Subcutaneous abdominal adipose tissue (tissue), 5 donors: ENCODE results near the gene GAPT.

Experiments used
- H3K27ac ChIP-seq: one replicate; pipeline ENCODE4 v1.7.0; 2013; ENCODE audit warnings: low read depth, mild to moderate bottlenecking, inconsistent platforms, low read length, moderate library complexity
- H3K27me3 ChIP-seq, 5 donors: one replicate each; pipeline ENCODE4 v1.7.0; 2013; ENCODE audit warnings: low read length in 5 of 5, inconsistent platforms in 1 of 5; ENCODE audit not compliant: control insufficient read depth in 5 of 5, insufficient read depth in 4 of 5
- H3K36me3 ChIP-seq, 5 donors: one replicate each; pipeline ENCODE4 v1.7.0; 2013; ENCODE audit warnings: low read length in 5 of 5; ENCODE audit not compliant: control insufficient read depth in 5 of 5, insufficient read depth in 5 of 5
- H3K4me1 ChIP-seq, 5 donors: one replicate each; pipeline ENCODE4 v1.7.0; 2013; ENCODE audit warnings: low read length in 5 of 5, mild to moderate bottlenecking in 3 of 5, moderate library complexity in 1 of 5; ENCODE audit not compliant: control insufficient read depth in 5 of 5, insufficient read depth in 5 of 5
- H3K4me3 ChIP-seq, 5 donors: one replicate each; pipeline ENCODE4 v1.7.0; 2013; ENCODE audit warnings: low read length in 5 of 5, low read depth in 1 of 5
- H3K9ac ChIP-seq, 5 donors: one replicate each; pipeline ENCODE4 v1.7.0; 2013; ENCODE audit warnings: low read length in 5 of 5, mild to moderate bottlenecking in 4 of 5, moderate library complexity in 3 of 5
- H3K9me3 ChIP-seq, 5 donors: one replicate each; pipeline ENCODE4 v1.7.0; 2013; ENCODE audit warnings: low read length in 5 of 5; ENCODE audit not compliant: control insufficient read depth in 5 of 5
- donor health status: healthy.
- donor health status: healthy.
- donor health status: healthy.
- donor health status: healthy.
- donor health status: healthy.

GAPT gene

DNA sequence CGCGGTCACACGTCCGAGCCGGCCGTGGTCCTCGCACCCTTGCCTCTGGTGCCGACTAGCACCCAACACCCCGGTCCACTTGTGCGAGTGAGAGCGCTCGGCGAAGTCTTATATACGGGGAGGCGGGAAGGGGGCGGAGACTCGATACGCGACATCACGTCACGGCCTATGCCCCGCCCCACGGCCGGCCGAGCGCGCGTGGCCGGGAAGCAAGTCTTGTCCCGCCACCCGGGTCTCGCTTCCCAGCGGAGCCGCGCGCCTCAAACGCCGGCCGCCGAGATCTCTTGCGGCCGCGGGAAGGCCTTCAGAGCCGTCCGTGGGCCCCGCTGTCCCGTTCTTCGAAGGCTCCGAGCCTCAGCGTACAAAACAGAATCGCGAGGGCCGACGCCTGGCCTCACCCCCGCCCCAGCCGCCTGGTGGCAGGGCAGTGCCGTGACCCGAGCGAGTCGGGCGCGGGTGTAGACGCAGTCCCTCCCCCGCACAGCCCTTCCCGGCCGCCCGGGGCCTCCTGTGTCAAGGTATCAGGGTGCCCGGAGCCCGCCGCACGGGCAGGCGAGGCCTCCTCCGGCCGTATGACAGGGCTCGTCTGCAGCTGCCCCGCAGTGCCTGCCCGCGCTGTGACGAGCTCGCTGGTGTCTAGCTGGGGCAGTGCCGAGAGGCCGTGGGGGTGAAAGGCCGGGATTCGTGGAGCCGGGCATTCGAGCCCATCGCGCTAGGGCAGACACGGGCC, 31.1 kb upstream of the GAPT start, which contains the start of gene PLK2:
PLK2 (minus strand) TSS at position 85 of the 730 bp plus-strand sequence. CDS start 127 bp downstream, outside the sequence.
- peaks cover 17 to 27% (median 19%) of the 10 kb centered on the region in 5 donors for H3K36me3 ChIP-seq
- H3K27me3 ChIP-seq = no peaks in the 10 kb centered on the region
- peak within 1 kb of the TSS; percentile 94 for H3K27ac ChIP-seq
- H3K9ac ChIP-seq = peak within 1 kb of the TSS in 4 of 5 donors; percentile 82 to 95 (median 84)
- peaks cover 0 to 45% (median 40%) of the 10 kb centered on the region in 5 donors for H3K4me1 ChIP-seq
- peak within 1 kb of the TSS; percentile 84 to 96 (median 90) for H3K4me3 ChIP-seq
- H3K9me3 ChIP-seq = no peaks in the 10 kb centered on the region

DNA sequence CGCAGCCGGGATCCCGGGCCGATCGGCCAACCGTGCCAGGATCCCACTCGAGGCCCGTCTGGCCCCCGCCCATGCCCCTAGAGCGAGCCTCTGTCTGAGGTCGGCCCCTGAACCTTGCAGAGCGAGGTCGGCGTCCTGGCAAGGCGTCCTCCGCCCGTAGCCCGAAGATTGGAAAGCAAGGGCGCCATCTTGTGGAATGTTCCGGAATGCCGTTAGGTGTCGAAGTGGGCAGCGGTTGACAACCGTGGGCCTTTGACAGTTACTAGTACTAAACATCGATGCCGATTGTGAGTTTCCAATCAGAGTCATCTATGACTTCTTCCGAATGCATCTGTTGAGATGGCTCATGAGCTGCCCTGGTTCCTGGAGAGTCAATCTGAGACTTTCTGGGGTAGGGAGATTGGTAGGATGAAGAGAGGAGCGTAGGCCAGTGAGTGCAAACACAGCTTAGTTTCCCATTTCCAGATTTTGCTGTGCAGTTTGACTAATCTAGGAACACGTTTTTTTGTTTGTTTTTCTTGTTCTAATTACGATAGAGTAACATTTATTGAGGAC, 30.4 kb upstream of the GAPT start:
- H3K9me3 ChIP-seq = no peaks in the 10 kb centered on the region
- H3K36me3 ChIP-seq = peaks cover 11 to 20% (median 13%) of the 10 kb centered on the region in 5 donors
- H3K27me3 ChIP-seq = no peaks in the 10 kb centered on the region
- H3K9ac ChIP-seq = peak overlapping the region in 4 of 5 donors; percentile 82 to 95 (median 84)
- peak overlapping the region in 4 of 5 donors; percentile 84 to 96 (median 90) for H3K4me3 ChIP-seq
- H3K4me1 ChIP-seq = peaks cover 0 to 40% (median 35%) of the 10 kb centered on the region in 5 donors
- peak overlapping the region; percentile 94 for H3K27ac ChIP-seq

DNA sequence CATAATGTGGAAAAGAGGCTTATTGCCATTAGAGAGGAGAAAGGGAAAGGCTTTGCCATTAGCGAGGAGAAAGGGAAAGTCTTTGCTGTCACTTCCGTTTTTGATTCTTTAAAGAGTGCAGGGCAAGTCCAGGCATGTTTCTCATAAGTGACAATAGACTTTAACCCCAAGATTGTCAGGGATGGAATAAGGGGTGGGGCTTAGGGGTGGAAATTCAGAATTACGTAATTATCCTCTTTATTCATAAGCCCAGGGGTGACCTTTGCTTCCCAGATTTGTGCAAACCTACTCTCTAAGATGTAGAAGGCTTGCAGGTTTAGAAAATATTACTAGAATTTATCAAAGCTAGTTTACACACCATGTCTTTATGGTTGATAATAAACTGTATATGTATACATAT, 29.1 kb upstream of the GAPT start:
- Histone ChIP-seq H3K4me3 (no peak overlapping the region), H3K9ac (no peak overlapping the region), H3K4me1 (peaks cover 0 to 27% (median 21%) of the 10 kb centered on the region in 5 donors), H3K9me3 (no peaks in the 10 kb centered on the region), H3K27me3 (no peaks in the 10 kb centered on the region), H3K27ac (no peak overlapping the region), H3K36me3 (peaks cover 0 to 7% (median 2%) of the 10 kb centered on the region in 5 donors)

DNA sequence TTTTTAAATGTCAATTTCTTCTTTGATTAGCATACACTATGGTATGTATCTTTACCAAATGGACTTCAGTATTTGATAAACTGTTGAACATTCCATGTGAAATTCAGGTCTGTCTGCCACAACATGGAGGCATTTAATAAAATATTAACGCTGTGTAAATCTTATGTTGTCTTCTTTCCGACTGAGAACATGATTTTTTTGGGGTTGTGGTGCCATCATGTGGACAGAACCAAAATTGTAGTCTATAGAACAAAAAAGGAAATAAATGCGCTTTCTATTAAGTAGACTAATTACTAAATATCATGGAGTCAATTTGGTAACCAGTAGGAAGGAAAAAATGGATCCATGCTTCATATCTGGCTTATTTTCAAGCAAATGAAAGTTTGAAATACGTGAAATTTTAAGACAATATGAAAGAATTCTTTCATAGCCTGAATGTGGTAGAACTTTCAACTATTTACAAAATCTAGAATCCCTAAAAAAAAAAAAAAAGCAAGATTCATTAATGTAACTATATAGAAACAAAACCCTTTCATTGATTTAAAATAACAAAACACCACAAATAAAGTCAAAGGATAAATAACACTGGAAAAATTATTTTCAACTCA, 28.5 kb upstream of the GAPT start:
- no peak overlapping the region for H3K9ac ChIP-seq

DNA sequence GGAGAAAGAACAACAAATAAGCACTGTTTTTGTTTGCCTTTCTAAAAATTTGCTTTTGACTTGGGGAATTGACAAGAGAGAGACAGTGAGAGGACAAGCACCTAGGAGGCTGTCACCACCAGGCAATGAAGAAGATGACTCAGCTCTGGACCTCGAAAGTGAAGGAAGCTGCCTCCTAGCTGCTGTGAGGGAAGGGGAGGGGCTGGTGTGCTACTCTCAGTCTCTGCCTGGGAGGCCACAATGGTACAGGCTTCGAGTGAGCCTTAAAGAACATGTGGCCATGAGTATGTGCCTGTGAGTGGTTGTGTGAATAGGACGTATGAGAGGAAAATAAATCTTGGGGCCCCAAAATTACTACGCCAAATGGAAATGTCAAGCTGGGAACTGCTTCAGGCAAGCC, 24.3 kb upstream of the GAPT start:
- H3K27ac ChIP-seq = no peak overlapping the region
- H3K9me3 ChIP-seq = no peaks in the 10 kb centered on the region
- no peaks in the 10 kb centered on the region for H3K27me3 ChIP-seq
- no peak overlapping the region for H3K9ac ChIP-seq
- H3K4me3 ChIP-seq = no peak overlapping the region
- no peaks in the 10 kb centered on the region for H3K36me3 ChIP-seq
- H3K4me1 ChIP-seq = no peaks in the 10 kb centered on the region

More for the DNA sequence above, 28.5 kb upstream of the GAPT start:
- peaks cover 0 to 21% (median 16%) of the 10 kb centered on the region in 5 donors for H3K4me1 ChIP-seq
- H3K4me3 ChIP-seq = no peak overlapping the region
- H3K27me3 ChIP-seq = no peaks in the 10 kb centered on the region
- H3K36me3 ChIP-seq = peaks cover 0 to 1% (median 0%) of the 10 kb centered on the region in 5 donors
- no peak overlapping the region for H3K27ac ChIP-seq
- H3K9me3 ChIP-seq = no peaks in the 10 kb centered on the region

DNA sequence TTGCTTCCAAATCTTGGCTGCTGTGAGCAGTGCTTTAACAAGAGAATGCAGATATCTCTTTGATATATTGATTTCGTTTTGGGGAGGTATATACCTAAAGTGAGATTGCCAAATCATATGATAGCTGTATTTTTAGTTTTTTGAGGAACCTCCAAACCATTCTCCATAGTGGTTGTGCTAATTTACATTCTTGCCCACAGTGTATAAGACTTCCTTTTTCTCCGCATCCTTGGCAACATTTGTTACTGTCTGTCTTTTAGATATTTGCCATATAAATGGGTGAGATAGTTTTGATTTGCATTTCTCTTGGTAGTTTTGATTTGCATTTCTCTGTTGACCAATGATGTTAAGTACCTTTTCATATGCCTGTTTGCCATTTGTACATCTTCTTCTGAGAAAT, 21.3 kb upstream of the GAPT start:
- no peak overlapping the region for H3K27ac ChIP-seq
- no peaks in the 10 kb centered on the region for H3K4me1 ChIP-seq
- H3K9ac ChIP-seq = no peak overlapping the region
- H3K27me3 ChIP-seq = peaks cover 0 to 3% (median 0%) of the 10 kb centered on the region in 5 donors
- no peak overlapping the region for H3K4me3 ChIP-seq
- H3K36me3 ChIP-seq = no peaks in the 10 kb centered on the region
- no peaks in the 10 kb centered on the region for H3K9me3 ChIP-seq

DNA sequence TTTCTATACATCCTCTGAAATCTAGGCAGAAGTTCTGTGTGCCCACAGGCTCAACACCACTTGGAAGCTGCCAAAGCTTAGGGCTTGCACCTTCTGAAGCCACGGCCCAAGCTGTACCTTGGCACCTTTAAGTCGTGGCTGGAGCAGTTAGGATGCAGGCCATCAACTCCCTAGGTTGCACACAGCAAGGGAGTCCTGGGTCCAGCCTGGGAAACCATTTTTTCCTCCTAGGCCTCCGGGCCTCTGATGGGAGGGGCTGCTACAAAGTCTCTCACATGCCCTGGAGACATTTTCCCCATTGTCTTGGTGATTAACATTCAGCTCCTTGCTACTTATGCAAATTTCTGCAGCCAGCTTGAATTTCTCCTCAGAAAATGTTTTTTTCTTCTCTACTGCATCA, 15.8 kb upstream of the GAPT start:
- H3K36me3 ChIP-seq = no peaks in the 10 kb centered on the region
- H3K9me3 ChIP-seq = no peaks in the 10 kb centered on the region
- no peak overlapping the region for H3K27ac ChIP-seq
- no peak overlapping the region for H3K4me3 ChIP-seq
- H3K9ac ChIP-seq = no peak overlapping the region
- H3K4me1 ChIP-seq = no peaks in the 10 kb centered on the region
- peaks cover 0 to 3% (median 0%) of the 10 kb centered on the region in 5 donors for H3K27me3 ChIP-seq

DNA sequence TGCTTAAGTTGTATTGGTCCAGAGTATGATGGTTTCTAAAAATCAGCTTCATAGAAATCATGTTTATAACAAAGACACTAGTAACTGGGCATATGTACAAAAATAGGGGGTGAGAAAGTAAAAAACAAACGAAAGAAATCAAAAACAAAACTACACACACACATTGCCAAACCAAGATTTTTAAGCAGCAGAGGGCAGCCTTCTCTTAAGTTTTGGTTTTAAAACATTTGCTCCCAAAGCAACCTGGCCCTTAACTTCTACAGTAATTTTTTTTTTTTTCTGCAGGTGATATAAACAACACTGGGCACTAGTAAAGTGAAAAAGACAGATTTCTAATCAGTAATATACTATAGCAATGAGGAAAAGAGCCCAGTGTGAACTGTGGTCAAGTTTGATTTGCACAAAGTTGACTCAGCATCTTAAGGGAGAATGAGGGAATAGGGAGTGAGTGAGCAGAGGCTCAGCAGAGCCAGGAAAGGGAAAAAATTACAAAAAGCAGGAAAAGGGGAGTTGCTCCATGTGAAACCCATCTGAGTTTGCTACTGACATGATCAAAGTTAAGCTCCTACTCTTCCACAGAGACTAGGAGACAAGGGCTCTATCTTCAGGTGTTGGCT, 13.4 kb upstream of the GAPT start:
- H3K9ac ChIP-seq = no peak overlapping the region
- H3K27me3 ChIP-seq = peaks cover 0 to 10% (median 0%) of the 10 kb centered on the region in 5 donors
- no peaks in the 10 kb centered on the region for H3K9me3 ChIP-seq
- no peaks in the 10 kb centered on the region for H3K36me3 ChIP-seq
- no peaks in the 10 kb centered on the region for H3K4me1 ChIP-seq
- H3K27ac ChIP-seq = no peak overlapping the region
- no peak overlapping the region for H3K4me3 ChIP-seq

DNA sequence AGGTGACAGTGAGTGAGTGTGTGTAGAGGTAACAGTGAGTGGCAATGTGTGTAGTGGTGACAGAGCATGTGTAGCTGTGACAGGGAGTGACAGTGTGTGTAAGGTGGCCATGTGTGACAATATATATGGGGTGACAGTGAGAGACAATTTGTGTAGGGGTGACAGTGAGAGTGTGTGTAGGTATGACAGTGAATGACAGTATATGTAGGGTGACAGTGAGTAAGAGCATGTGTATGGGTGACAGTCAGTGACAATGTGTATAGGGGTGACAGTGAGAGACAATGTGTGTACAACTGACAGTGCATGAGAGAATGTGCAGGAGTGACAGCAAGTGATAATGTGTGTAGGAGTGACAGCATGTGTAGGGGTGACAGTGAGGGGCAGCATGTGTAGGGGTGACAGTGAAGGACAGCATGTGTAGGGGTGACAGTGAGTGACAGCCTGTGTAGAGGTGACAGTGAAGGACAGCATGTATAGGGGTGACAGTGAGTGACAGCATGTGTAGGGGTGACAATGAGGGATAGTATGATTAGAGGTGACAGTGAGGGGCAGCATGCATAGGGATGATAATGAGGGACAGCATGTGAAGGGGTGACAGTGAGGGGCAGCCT, 10.1 kb upstream of the GAPT start:
- Histone ChIP-seq H3K36me3 (no peaks in the 10 kb centered on the region), H3K9ac (no peak overlapping the region), H3K9me3 (no peaks in the 10 kb centered on the region), H3K27me3 (peaks cover 0 to 10% (median 0%) of the 10 kb centered on the region in 5 donors), H3K4me3 (no peak overlapping the region), H3K4me1 (no peaks in the 10 kb centered on the region), H3K27ac (no peak overlapping the region)
